ENCODE data around the gene ENGASE. TPM values are rescaled to one million over a fixed set of nuclear protein-coding genes. Genes with fewer than 3 reads are reported as not detected.

ENGASE gene
- total RNA-seq, 1 donor from 2014 or later = 10.5 TPM

DNA sequence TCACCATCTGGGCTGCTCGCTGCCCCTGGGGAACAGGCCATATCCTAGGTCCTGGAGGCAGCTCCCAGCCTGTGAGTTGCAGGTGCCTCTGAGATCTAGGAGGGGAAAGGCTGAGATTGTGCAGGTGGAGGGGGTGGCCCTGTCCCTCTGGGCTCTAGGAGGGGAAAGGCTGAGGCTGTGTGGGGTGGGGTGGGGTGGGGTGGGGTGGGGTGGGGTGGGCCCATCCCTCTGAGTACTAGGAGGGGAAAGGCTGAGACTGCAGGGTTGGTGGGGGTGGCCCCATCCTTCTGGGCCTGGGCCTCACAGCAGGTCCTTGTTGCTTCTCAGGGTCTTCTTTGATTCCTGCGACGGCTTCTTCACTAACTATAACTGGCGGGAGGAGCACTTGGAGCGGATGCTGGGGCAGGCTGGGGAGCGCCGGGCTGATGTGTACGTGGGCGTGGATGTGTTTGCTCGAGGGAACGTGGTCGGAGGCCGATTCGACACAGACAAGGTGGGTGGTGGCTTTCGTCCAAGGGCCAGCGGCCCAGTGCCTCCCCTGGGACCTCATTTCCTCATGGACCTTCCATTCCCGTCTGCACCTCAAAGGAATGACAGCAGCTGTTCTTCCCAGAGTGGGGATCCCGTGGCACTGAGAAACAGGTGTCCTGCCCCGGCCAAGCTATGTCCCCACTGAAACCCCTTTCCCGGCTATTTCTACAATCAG, 7.1 kb downstream of the ENGASE start:
- Histone ChIP-seq H3K36me3 (ENCODE audit: control insufficient read depth, insufficient read depth, low read length) (peaks cover 8% of the 10 kb centered on the region), H3K27me3 (ENCODE audit: control insufficient read depth, insufficient read depth, low read length) (no peaks in the 10 kb centered on the region), H3K4me3 (ENCODE audit: low read depth, low read length) (no peak overlapping the region)
- DNase-seq (ENCODE audit: low read depth) (no peak), FAIRE-seq (no peak)
- TF ChIP-seq, protein P1, sequence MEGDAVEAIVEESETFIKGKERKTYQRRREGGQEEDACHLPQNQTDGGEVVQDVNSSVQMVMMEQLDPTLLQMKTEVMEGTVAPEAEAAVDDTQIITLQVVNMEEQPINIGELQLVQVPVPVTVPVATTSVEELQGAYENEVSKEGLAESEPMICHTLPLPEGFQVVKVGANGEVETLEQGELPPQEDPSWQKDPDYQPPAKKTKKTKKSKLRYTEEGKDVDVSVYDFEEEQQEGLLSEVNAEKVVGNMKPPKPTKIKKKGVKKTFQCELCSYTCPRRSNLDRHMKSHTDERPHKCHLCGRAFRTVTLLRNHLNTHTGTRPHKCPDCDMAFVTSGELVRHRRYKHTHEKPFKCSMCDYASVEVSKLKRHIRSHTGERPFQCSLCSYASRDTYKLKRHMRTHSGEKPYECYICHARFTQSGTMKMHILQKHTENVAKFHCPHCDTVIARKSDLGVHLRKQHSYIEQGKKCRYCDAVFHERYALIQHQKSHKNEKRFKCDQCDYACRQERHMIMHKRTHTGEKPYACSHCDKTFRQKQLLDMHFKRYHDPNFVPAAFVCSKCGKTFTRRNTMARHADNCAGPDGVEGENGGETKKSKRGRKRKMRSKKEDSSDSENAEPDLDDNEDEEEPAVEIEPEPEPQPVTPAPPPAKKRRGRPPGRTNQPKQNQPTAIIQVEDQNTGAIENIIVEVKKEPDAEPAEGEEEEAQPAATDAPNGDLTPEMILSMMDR (IDR thresholded peaks at IDR 0.05; ENCODE audit: insufficient read depth, low read length, severe bottlenecking) = no peak

DNA sequence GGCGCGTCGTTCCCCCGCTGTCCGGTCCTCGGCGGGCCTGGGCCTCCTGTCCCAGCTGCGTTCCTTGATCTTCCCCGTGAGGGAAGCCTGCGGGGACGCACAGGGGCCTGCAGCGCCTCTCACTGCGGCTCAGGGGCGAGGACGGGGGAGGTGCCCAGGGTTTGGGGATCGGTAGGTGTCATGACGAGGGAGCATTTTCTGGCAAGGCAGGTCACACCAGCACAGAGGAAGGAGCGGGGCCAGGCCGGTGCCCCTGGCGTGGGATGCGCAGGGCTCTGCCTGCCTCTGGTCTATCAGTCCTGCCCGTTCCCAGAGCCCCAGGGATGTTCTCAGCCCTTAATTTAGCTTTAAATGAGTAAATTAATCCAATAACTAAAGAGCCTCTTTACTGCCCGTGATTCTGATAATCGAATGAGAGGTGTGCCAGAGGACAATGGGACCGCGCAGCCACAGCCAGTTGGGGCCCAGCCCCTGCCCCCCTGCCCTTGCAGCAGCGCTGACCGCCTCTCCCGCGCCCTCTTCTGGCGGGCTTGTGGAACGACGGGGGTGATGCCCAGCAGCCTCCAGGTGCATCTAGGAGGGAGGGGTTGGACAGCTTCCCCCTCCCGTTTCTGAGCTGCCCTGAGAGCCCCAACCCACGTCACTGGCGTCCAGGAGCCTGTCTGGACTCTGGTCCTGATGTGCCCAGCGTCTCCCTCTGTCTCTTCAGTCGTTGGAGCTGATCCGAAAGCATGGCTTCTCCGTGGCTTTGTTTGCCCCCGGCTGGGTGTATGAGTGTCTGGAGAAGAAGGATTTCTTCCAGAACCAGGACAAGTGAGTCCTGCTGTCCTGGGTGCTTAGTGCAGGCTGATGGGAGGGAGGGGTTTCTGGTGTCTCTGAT, 7.9 kb downstream of the ENGASE start:
- FAIRE-seq (no peak), DNase-seq (ENCODE audit: low read depth) (peak; percentile 7)
- TF ChIP-seq, protein P1 (IDR thresholded peaks at IDR 0.05; ENCODE audit: insufficient read depth, low read length, severe bottlenecking) = peak; percentile 92
- H3K27me3 ChIP-seq (ENCODE audit: control insufficient read depth, insufficient read depth, low read length) = no peaks in the 10 kb centered on the region
- H3K36me3 ChIP-seq (ENCODE audit: control insufficient read depth, insufficient read depth, low read length) = peaks cover 8% of the 10 kb centered on the region
- H3K4me3 ChIP-seq (ENCODE audit: low read depth, low read length) = no peak overlapping the region

DNA sequence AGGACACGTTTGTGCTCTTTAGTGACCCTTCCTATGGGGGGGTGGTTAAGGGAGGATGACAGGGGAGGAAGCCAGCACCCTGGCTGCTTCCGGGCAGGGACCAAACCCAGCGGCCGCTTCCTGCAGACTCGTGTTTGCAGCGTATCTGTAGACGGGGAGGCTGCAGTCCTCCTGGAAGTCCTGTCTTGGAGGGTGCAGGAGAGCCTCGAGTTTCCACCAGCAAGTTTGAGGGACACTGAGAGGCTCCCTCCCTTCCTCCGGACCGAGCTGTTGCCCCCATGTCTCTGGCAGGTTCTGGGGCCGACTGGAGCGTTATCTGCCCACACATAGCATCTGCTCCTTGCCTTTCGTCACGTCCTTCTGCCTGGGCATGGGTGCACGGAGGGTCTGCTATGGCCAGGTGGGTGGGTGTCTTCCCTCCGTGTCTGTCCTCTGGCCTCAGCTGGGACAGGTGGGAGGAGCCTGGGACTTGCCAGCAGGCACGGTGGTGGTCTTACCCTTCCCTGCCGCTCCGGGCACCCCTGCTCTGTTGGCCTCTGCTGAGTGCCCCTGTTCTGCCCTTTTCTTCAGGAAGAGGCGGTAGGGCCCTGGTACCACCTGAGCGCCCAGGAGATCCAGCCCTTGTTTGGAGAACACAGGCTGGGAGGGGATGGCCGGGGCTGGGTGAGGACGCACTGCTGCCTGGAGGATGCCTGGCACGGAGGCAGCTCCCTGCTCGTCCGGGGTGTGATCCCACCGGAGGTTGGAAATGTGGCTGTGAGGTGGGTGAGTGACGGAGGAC, 8.8 kb downstream of the ENGASE start:
- Histone ChIP-seq H3K36me3 (ENCODE audit: control insufficient read depth, insufficient read depth, low read length) (peaks cover 7% of the 10 kb centered on the region), H3K4me3 (ENCODE audit: low read depth, low read length) (no peak overlapping the region), H3K27me3 (ENCODE audit: control insufficient read depth, insufficient read depth, low read length) (no peaks in the 10 kb centered on the region)
- TF ChIP-seq, protein P1 (IDR thresholded peaks at IDR 0.05; ENCODE audit: insufficient read depth, low read length, severe bottlenecking) = no peak
- FAIRE-seq = no peak
- no peak for DNase-seq (ENCODE audit: low read depth)

DNA sequence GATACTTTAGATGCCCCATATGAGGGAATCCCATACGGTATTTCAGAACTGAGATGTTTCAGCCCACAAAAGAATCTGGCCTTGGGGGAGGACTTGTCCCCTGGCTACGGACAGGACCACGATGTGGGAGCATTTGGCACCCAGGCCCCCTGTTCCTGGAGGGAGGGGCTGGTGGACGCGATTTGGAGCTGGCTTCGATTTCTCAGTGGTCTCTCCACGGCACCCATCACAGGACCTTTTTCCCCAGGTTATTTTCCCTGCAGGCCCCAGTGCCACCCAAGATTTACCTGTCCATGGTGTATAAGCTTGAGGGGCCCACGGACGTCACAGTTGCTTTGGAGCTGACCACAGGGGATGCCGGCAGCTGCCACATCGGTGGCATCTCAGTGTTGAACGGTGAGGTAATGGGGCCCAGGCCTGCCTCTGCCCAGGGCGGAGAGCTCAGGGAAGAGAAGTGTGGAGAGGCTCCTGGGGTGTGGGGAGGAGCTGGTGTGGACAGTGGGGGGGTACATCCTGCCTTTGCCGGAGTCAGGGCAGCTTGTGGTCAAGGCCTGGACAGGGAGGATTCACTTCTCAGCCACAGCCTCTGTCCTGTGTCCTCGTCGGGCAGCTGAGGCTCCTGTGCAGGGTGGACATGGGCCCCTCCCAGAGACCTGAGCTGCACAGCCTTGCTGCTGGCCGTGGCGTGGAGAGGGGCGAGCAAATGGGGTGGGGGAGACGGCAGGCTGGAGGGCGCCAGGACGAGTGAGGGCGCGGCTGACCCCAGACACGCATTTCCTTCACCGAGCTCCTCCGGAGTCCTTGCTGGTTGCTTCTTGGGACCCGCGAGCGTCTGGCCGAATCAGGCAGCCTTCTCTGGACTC, 9.9 kb downstream of the ENGASE start:
- DNase-seq (ENCODE audit: low read depth) (no peak), FAIRE-seq (no peak)
- Histone ChIP-seq H3K27me3 (ENCODE audit: control insufficient read depth, insufficient read depth, low read length) (no peaks in the 10 kb centered on the region), H3K36me3 (ENCODE audit: control insufficient read depth, insufficient read depth, low read length) (peaks cover 5% of the 10 kb centered on the region), H3K4me3 (ENCODE audit: low read depth, low read length) (no peak overlapping the region)
- TF ChIP-seq, protein P1 (IDR thresholded peaks at IDR 0.05; ENCODE audit: insufficient read depth, low read length, severe bottlenecking) = no peak

Measured in bronchial epithelial cell (primary cell).